CD4-positive, alpha-beta T cell (primary cell): Measurements from ENCODE around the gene DPH7. TPM values are rescaled to one million over a fixed set of nuclear protein-coding genes. Genes with fewer than 3 reads are reported as not detected.

ENCODE experiments used
- ATAC-seq: fragments of 200-7000 bp; cut with Tn5 transposase; one replicate; pipeline ENCODE4 v1.10.0; 2022; ENCODE audit warnings: mild to moderate bottlenecking; ENCODE audit not compliant: poor library complexity
- CTCF ChIA-PET: fragments of 350-600 bp; sonication (Branson Sonifier 250); formaldehyde crosslinking; loops from one replicate; lab custom pipeline; 2021; ENCODE audit warnings: antibody characterized with exemption, inconsistent platforms; lab: Charles Lee
- POLR2A ChIA-PET: fragments of 350-600 bp; sonication (Branson Sonifier 250); formaldehyde crosslinking; loops from one replicate; lab custom pipeline; 2021; ENCODE audit warnings: antibody characterized with exemption, inconsistent platforms; lab: Charles Lee
- DNase-seq, 14 experiments: peaks; one replicate each; pipeline ENCODE4 v3.0.0-alpha.2; 2013 to 2020; ENCODE audit warnings: mixed read lengths in 2 of 14
- H3K27ac ChIP-seq, 2 donors: one replicate each; pipeline versions ENCODE4 v1.5.1 to v1.7.0; 2013; ENCODE audit warnings: low read length in 2 of 2, low read depth in 1 of 2, mild to moderate bottlenecking in 1 of 2
- H3K27me3 ChIP-seq, 2 experiments: 1 replicate in 1 of 2; 2 replicates in 1 of 2; pipeline versions ENCODE4 v1.6.1 to v1.7.0; 2013; ENCODE audit warnings: low read length in 2 of 2, control low read depth in 1 of 2, mild to moderate bottlenecking in 1 of 2, moderate library complexity in 1 of 2; ENCODE audit not compliant: insufficient read depth in 2 of 2, control insufficient read depth in 1 of 2
- H3K36me3 ChIP-seq: one replicate; pipeline ENCODE4 v1.6.1; 2013; ENCODE audit warnings: low read length, control low read depth; ENCODE audit not compliant: insufficient read depth
- H3K4me1 ChIP-seq: one replicate; pipeline ENCODE4 v1.6.1; 2013; ENCODE audit warnings: low read length, control low read depth; ENCODE audit not compliant: insufficient read depth
- H3K4me3 ChIP-seq: one replicate; pipeline ENCODE4 v1.5.1; 2013; ENCODE audit warnings: mild to moderate bottlenecking, low read length, moderate library complexity
- H3K9me3 ChIP-seq, 2 experiments: 1 replicate in 1 of 2; 2 replicates in 1 of 2; pipeline versions ENCODE4 v1.6.1 to v1.7.0; 2013; ENCODE audit warnings: low read length in 2 of 2, mild to moderate bottlenecking in 2 of 2, control low read depth in 1 of 2, moderate library complexity in 1 of 2; ENCODE audit not compliant: control insufficient read depth in 1 of 2, insufficient read depth in 1 of 2
- H3K27ac Mint-ChIP-seq: one replicate; pipeline ENCODE4 v1.8.0; 2020; ENCODE audit warnings: mixed read lengths
- H3K27me3 Mint-ChIP-seq: one replicate; pipeline ENCODE4 v1.8.0; 2021; ENCODE audit warnings: mixed read lengths
- H3K36me3 Mint-ChIP-seq: one replicate; pipeline ENCODE4 v1.8.0; 2021; ENCODE audit warnings: low read depth, mixed read lengths
- H3K4me1 Mint-ChIP-seq: one replicate; pipeline ENCODE4 v1.8.0; 2021; ENCODE audit warnings: low read depth, mixed read lengths
- H3K4me3 Mint-ChIP-seq: one replicate; pipeline ENCODE4 v1.8.0; 2020; ENCODE audit warnings: mild to moderate bottlenecking, mixed read lengths
- H3K9me3 Mint-ChIP-seq: one replicate; pipeline ENCODE4 v1.8.0; 2020; ENCODE audit warnings: mixed read lengths
- intact Hi-C, 2 experiments: fragments of 100-400 bp; cut with DNase I in 1 of 2; cut with micrococcal nuclease in 1 of 2; formaldehyde crosslinking; loops; one replicate each; pipeline versions ENCODE4 v1.15.1 to v1.9.0; 2023 to 2025; cut with DNase I, micrococcal nuclease
- total RNA-seq, 174 experiments: library from RNA in 2 of 174; stranded (reverse) in 2 of 174; gene quantifications; one replicate each; pipeline ENCODE4 v1.2.3 and lab custom pipeline; 2021 to 2026
- TF ChIP-seq, protein P1 (sequence below): fragments of 200-600 bp; IDR thresholded peaks from one replicate; pipeline ENCODE4 v1.8.0; 2022; ENCODE audit warnings: antibody characterized with exemption, mild to moderate bottlenecking

DPH7 gene
- total RNA-seq, 2 experiments from 2014 or later: 36.4 to 36.8 TPM

DNA sequence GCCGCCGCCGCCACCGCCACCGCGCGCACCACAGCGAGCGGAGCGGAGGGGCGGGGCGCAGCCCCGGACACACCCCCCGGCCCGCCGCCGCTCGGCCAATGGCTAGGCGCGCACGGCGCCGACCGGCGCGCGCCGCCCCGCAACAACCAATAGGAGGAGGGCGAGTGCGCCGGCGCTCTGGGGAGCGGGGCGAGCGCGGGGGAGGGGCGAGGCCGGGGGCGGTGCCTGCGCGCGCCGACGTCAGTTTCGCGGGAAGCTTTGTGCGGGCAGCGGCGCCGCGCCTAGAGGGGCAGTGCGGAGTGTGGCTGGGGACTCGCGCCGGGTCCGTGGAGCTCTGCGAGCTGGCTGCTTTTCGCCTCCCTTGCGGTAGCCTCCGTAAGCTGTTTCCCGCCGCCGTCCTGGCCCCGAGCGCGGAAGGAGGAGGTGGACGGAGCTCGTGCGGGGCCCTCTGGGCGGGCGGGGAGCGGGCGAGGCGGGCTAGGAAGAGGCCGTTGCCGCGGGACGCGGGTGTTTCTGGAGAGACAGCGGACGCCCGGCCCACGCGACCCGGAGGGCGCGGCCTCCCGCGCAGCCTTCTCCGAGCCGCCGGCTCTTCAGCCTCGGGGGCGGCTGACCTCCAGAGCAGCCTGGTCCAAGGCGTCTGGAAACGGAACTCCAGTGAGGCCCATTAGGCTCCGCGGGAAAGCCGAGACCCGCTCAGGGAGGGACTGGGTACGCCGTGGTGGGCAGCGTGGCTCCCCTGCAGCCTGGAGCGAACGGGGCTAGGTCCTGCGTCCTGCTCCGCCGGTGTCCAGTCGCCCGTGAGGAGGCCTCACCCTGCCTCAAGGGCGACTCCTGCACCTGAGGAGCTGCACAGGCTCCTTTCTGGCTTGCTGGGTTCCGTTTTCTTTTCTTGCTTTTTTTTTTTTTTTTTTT is 12.0 kb upstream of the DPH7 start, which contains the start of gene ZMYND19:
Gene ZMYND19, minus strand, starts transcription at position 44 of the 915 bp plus-strand sequence. CDS start 249 bp downstream, outside the sequence.
- Histone ChIP-seq H3K9me3 (no peaks in the 10 kb centered on the region), H3K27me3 (no peaks in the 10 kb centered on the region), H3K27ac (no peak within 1 kb of the TSS), H3K4me1 (peaks cover 21% of the 10 kb centered on the region), H3K36me3 (peaks cover 18% of the 10 kb centered on the region), H3K4me3 (peak within 1 kb of the TSS; percentile 61)
- TF ChIP-seq, protein P1, sequence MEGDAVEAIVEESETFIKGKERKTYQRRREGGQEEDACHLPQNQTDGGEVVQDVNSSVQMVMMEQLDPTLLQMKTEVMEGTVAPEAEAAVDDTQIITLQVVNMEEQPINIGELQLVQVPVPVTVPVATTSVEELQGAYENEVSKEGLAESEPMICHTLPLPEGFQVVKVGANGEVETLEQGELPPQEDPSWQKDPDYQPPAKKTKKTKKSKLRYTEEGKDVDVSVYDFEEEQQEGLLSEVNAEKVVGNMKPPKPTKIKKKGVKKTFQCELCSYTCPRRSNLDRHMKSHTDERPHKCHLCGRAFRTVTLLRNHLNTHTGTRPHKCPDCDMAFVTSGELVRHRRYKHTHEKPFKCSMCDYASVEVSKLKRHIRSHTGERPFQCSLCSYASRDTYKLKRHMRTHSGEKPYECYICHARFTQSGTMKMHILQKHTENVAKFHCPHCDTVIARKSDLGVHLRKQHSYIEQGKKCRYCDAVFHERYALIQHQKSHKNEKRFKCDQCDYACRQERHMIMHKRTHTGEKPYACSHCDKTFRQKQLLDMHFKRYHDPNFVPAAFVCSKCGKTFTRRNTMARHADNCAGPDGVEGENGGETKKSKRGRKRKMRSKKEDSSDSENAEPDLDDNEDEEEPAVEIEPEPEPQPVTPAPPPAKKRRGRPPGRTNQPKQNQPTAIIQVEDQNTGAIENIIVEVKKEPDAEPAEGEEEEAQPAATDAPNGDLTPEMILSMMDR: no peak
- peaks cover 17% of the 10 kb centered on the region for H3K4me1 Mint-ChIP-seq
- intact Hi-C loops: loop anchor here in 1 of 2 experiments (1.0 kb wide), 3 partner anchors 15 to 39 kb away; partner anchors contain the start of genes ARRDC1 and MRPL41
- H3K4me3 Mint-ChIP-seq: peak within 1 kb of the TSS; percentile 98
- ATAC-seq: peak; percentile 97
- POLR2A ChIA-PET: interaction anchor here (0.6 to 1.6 kb wide), 4 partner anchors 15 to 39 kb away, joined by 3 to 8 read pairs (median 5); partner anchors contain the start of genes ARRDC1, EHMT1 and MRPL41
- peaks cover 21% of the 10 kb centered on the region for H3K36me3 Mint-ChIP-seq
- no peaks in the 10 kb centered on the region for H3K9me3 Mint-ChIP-seq
- H3K27me3 Mint-ChIP-seq: no peaks in the 10 kb centered on the region
- H3K27ac Mint-ChIP-seq: peak within 1 kb of the TSS; percentile 59
- CTCF ChIA-PET: interaction anchor here (1.0 kb wide), 1 partner anchor 11 kb away, joined by 3 read pairs; no protein-coding TSS in a partner anchor
- DNase-seq: peak; percentile 79 to 97 (median 90)

DNA sequence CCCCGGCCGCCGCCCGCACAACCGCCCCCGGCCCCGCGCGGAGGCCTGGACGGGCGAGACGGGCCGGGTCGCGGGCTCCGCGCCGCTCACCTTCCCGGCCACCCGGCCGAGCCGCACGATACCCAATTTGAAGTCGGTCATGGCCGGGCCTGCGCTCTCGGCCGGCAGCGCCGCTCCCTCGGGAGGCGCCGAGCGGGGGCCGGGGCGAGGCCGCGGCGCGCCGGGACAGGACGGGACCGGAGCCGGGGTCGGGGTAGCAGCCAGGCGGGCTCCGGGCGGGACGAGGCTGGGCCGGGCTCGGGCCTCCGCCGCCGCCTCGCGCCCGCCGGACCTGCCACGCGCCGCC is 11.4 kb upstream of the DPH7 start:
- no peaks in the 10 kb centered on the region for H3K9me3 Mint-ChIP-seq
- H3K4me1 ChIP-seq: peaks cover 21% of the 10 kb centered on the region
- TF ChIP-seq, protein P1: no peak
- no peaks in the 10 kb centered on the region for H3K9me3 ChIP-seq
- ChIA-PET POLR2A (interaction anchor here (0.6 to 1.6 kb wide), 3 partner anchors 15 to 38 kb away, joined by 4 to 8 read pairs (median 6); partner anchors contain the start of genes ARRDC1, EHMT1 and MRPL41), CTCF (no interaction called here)
- peaks cover 20% of the 10 kb centered on the region for H3K36me3 ChIP-seq
- intact Hi-C loops: loop anchor here in 1 of 2 experiments (1.0 kb wide), 3 partner anchors 15 to 39 kb away; partner anchors contain the start of genes ARRDC1 and MRPL41
- no peak overlapping the region for H3K27ac ChIP-seq
- no peaks in the 10 kb centered on the region for H3K27me3 Mint-ChIP-seq
- DNase-seq: no peak
- no peaks in the 10 kb centered on the region for H3K27me3 ChIP-seq
- H3K27ac Mint-ChIP-seq: no peak overlapping the region
- no peak overlapping the region for H3K4me3 Mint-ChIP-seq
- peaks cover 17% of the 10 kb centered on the region for H3K4me1 Mint-ChIP-seq
- H3K4me3 ChIP-seq: no peak overlapping the region
- H3K36me3 Mint-ChIP-seq: peaks cover 21% of the 10 kb centered on the region
- ATAC-seq: no peak

DNA sequence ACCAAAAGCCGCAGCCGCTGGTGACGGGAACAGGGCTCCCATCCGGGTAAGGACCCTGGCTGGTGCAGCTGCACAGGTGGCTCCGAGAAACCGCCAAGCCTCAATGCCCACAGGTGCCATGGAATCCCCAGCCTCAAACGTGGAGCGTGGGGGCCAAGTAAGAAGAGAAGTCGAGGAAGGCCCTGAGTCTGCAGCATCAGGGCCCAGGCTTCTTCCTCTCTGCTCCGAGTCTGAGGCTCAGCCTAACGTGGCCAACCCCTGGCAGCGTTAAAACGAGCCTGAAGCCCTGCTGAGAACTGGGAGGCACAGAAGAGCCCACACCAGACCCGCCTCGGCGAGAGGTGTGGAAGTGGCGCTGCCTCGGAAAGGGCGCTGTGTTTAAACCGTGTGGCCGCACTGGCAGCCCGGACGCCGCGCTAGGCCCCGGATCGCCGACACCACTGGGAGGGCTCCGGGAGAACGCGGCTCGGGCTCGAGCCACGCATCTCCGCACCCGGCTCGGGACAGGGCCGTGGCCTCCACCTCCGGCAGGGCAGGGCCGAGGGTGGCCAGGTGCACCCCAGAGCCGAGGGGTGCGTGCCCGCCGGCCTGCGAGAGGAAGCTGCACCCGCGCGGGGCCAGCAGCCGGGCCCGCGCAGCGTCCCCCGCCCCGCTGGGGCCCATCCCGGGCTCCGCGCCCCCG is 10.9 kb upstream of the DPH7 start:
- peaks cover 20% of the 10 kb centered on the region for H3K36me3 ChIP-seq
- TF ChIP-seq, protein P1: no peak
- ATAC-seq (peak; percentile 3), DNase-seq (peak in 2 of 14 experiments; percentile 35 to 49)
- no peaks in the 10 kb centered on the region for H3K9me3 Mint-ChIP-seq
- peaks cover 21% of the 10 kb centered on the region for H3K4me1 ChIP-seq
- H3K27me3 Mint-ChIP-seq: no peaks in the 10 kb centered on the region
- H3K27me3 ChIP-seq: no peaks in the 10 kb centered on the region
- intact Hi-C loops: loop anchor here in 1 of 2 experiments (1.0 kb wide), 3 partner anchors 16 to 38 kb away; partner anchors contain the start of genes ARRDC1 and MRPL41
- ChIA-PET POLR2A (interaction anchor here (0.9 to 1.9 kb wide), 3 partner anchors 10 to 16 kb away, joined by 3 to 8 read pairs (median 8); partner anchors contain the start of genes ARRDC1 and DPH7), CTCF (no interaction called here)
- peaks cover 17% of the 10 kb centered on the region for H3K4me1 Mint-ChIP-seq
- H3K27ac Mint-ChIP-seq: peak overlapping the region; percentile 59
- peaks cover 23% of the 10 kb centered on the region for H3K36me3 Mint-ChIP-seq
- no peaks in the 10 kb centered on the region for H3K9me3 ChIP-seq
- H3K4me3 Mint-ChIP-seq: peak overlapping the region; percentile 92
- no peak overlapping the region for H3K27ac ChIP-seq
- peak overlapping the region; percentile 52 for H3K4me3 ChIP-seq
